Measurements from ENCODE around the gene PEX3.
A peak's percentile ranks its signal among the peaks of the same experiment; 100 is the strongest.
"Not testable (repeated sequence)": the region's sequence is repeated elsewhere in the genome, so short reads cannot be mapped to it uniquely, and the experiment has no call there.

PEX3 gene

DNA sequence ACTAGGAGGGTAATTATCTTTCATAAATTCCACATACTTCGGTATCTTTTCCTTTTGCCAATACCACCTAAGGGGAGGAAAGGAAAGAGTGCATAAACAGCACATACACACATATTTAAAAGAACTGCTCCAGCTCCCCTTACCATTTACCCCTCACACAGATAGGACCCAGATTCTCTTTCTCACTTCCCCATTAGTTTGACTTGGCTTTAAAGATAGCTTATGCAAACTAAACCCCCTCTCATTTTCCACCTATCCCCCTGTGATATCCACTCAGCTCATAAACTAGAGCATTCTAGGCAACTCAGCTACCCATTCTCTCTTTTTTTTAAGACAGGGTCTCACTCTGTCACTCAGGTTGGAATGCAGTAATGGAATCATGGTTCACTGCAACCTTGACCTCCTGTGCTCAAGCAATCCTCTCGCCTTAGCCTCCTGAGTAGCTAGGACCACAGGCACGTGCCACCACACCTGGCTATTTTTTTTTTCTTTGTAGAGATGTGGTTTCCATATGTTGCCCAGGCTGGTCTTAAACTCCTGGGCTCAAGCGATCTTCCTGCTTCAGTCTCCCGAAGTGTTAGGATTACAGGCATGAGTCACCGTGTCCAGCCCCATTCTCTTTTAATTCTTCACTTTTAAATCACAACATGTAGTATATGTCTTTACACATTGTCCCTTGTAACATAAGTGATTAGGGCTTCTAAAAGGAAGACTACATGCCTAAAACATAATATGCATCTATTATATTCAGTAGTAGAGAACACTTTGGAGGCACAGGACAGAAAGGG, 56.9 kb downstream of the PEX3 start:
- DNase-seq = no peak

GRCh38 chr6:143510326-143510725, 59.7 kb downstream of the PEX3 start:
- not testable (repeated sequence) for DNase-seq

- peak; percentile 53 for DNase-seq
Measured at GRCh38 chr6:143510991-143511891, 60.6 kb downstream of the PEX3 start, which contains the start of gene FUCA2. FUCA2 (minus strand) TSS chr6:143511720; CDS start chr6:143511634, 86 bp downstream.

DNA sequence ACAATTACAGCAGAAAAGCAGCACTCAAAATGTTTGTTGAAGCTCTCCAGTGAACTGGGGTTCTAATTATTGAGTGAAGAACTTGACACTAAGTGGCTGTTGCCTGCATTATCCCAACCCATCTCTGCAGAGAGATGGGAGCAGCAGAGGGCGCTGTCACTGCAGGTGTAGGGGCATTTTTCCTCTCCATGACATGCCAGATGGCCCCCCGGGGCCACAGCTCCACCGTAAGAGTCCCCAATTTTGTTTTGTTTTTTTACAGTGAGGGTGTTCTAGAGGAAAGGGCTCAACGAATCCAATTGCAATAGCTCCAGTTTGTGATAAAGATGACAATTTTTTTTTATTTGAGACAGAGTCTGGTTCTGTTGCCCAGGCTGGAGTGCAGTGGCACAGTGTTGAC, 62.8 kb downstream of the PEX3 start:
- no peak for DNase-seq

DNA sequence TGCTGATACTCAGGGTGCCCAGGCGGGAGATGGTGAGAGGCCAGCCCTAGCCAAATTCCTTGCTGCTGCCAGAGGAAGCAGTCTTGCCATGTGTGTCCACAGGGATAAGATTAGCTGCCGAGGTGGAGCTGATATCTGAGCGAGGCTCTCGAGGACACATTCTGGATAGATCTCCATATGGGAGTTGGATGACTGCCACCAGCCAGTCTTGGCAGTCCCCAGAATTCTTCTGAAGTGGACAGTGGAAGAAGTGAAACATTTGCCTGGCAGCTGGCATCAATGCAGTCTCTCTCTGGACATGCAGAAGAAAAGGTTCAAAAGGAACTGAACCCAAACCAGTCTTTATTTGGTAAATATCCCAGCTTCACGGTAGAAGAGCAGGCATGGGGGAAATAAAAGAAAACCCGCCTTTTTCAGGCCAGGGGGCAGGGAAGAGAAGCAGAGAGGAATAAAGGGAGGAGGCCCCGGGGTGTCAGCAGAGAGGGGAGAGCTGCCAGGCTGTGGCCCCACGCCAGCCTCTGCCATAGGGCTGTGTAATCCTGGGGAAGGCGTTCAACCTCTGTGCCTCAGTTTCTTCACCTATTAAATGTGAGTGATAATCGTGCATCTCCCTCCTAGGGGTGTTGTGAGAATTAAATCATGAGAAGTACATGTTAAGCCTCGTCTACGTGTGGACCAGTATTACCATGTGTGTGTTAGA, 64.6 kb downstream of the PEX3 start:
- DNase-seq = no peak

DNA sequence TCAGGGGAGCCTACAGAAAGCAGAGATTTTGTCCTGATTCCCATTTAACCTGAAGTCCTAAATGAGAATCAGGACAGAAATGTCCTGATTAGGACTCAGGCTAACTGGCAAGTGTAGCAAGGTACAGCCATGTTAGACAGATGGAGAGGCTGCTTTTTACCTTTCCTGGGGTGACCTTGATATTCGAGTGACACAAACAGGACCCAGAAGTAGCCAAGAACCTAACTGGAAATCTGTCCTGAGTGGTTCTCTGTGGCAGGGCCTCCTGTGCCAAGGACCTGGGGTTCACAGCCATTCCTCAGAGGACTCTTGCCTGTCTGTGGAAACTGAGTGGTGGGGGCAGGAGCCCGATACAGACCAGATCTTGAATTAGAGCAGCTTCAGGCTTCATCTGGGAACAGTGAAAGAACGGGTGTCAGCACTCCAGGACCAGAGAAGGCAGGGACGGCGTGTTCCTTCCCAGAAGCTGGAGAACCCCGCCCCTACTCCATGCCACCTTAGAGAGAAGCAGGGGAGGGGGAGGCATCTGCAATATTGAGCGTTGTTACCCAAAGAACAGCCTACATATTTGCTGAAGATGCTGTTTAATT, 65.3 kb downstream of the PEX3 start:
- no peak for DNase-seq

- DNase-seq = no peak
Measured at GRCh38 chr6:143516690-143517446, 66.3 kb downstream of the PEX3 start.

DNA sequence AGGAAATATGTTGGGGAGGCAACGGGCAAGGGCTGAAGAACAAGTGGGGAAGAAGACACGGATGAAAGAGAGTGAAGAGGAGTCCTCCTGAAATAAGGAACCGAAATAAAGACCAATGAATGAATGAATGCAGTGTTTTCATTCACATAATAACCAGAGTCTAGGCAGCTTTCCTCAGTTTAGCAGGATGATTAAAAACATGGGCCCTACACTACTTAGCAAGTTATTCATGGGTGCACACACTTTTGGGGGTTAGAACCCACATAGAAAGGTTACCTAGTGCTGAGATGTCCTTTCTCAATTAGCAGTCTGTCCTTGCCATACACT, 66.8 kb downstream of the PEX3 start:
- no peak for DNase-seq

- DNase-seq = no peak
Measured at GRCh38 chr6:143522039-143522600, 71.5 kb downstream of the PEX3 start.

GRCh38 chr6:143525356-143525755, 74.8 kb downstream of the PEX3 start:
- no peak for DNase-seq

DNA sequence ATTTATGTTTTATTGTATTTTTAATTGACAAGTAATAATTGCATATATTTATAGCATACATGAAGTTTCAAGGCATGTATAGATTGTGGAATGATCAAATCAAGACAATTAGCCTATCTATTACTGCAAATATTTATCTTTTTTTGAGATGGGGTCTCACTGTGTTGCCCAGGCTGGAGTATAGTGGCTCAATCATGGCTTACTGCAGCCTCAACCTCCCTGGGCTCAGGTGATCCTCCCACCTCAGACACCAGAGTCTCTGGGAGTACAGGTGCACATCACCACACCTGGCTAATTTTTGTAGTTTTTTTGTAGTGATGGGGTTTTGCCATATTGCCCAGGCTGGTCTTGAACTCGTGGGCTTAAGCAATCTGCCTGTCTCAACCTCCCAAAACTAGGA, 77.1 kb downstream of the PEX3 start:
- no peak for DNase-seq

DNA sequence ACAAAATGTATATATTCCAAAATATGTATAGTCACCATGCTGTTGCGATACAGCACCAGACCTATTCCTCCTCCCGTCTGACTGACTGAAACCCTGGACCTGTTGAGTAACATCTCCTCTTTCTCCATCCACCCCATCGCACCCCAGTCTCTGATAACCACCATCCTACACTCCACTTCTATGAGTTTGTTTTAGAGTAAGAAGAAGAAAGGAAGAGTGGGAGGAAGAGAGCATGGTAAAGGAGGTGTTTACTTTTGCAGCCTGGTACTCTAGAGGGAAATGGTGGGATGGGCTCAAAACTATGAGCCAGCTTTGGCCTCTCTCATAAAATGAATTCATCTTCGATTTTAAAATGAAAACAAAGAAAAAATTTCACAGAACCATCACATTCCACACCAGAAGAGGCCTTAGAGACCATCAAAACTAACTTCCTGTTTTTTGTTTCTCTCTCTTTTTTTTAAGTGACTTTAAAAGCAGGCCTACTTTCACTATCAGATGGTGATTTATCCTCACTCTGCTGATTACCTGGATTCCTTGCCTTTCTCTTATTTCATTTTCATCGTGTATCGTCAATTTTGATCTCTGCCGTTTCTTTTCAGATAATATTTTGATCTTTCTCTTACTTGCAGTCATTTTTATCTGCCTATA, 77.7 kb downstream of the PEX3 start:
- DNase-seq = no peak

- no peak for DNase-seq
Measured at GRCh38 chr6:143529095-143529494, 78.5 kb downstream of the PEX3 start.

- no peak for DNase-seq
Measured at GRCh38 chr6:143531720-143532499, 81.3 kb downstream of the PEX3 start.

GRCh38 chr6:143535189-143535614, 84.6 kb downstream of the PEX3 start:
- DNase-seq = no peak

- no peak for DNase-seq
Measured at GRCh38 chr6:143536461-143536865, 85.9 kb downstream of the PEX3 start.

DNA sequence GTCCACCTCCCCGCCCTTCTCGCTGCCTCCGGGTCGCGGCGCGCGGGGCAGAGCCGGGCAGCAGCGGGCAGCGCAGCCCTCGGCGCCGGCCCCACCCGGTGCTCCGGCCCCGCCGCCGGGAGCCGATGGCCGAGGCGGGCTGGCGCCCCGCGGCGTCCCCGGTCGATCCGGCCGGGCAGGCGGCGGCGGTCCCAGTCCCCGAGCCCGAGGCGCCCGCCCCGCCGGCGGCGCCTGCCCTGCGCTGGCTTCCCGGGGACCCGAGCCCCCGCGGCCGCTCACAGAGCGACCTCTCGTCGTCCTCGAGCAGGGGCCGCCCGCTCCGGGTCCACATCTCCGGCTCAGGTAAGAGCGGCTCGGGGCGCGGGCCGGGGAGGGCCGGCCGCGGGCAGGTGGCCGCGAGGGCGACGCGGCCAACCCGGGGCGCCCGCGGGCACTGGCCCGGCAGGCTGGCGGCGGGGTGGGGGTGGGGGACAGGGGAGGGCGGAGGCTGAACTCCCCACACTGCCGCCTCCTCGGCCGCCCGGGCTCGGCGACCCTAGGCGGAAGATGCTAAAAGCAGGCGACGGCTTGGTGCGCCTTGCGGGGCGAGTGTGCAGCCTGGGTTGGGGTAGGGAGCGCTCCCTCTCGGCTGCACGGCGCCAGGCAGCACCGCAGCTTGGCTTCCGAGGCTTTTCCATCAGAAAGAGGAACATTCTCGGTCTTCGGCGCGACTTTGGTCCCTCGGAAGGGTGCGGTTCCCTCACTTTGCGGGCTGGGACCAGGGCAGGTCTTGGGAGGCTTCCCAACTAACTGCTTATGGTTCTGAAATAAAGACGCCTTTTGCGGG, 86.5 kb downstream of the PEX3 start:
- DNase-seq = peak; percentile 37

GRCh38 chr6:143538374-143538773, 87.8 kb downstream of the PEX3 start:
- no peak for DNase-seq

DNA sequence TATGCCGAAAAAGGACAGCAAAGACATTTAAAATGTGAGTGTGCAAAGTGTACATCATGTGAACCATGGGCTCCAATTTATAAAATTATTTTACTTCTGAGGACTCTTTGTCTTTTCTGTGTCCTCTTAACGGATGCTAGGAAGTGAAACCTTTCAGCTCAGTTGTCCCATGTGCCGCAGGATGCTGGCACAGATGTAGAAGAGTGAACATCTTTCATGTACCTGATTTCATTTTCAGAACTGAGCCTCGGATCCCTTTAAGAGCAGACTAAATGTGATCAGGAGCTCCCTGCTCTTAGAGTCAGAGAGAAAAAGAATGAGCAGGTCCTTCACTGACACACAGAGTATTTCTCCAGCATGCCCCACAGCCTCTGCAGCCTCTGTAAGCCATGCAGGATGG, 88.5 kb downstream of the PEX3 start:
- DNase-seq = no peak

DNA sequence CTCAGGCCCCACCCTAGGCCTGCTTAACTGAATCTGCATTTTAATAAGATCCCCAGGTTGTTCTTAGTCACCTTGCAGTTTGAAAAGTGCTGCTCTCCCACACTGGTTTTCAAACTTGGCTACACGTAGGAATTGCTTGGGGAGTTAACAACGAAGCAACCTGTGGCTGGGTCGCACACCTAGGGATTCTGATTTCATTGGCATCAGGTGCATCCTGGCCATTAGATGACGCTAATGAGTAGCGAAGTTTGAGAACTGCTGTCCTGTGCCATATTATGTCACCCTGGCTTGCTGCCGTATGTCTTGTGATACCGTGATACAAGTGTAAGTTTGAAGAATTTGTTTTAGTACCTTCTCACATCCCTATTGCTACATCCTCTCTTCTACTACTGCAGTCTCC, 89.1 kb downstream of the PEX3 start:
- no peak for DNase-seq

Measured in 8988T (cell line).